T-cell (primary cell): Measurements from ENCODE around the gene TRIOBP. TPM values are rescaled to one million over a fixed set of nuclear protein-coding genes. Genes with fewer than 3 reads are reported as not detected.

ENCODE experiments used
- ATAC-seq, 4 experiments: fragments of 200-7000 bp in 3 of 4; fragments of 150-1000 bp in 1 of 4; cut with Tn5 transposase; replicated peaks in 1 of 4; 1 replicate in 3 of 4; 2 replicates in 1 of 4; pipeline ENCODE4 v1.10.0; 2021; ENCODE audit warnings: moderate library complexity in 3 of 4, mild to moderate bottlenecking in 2 of 4, moderate number of reproducible peaks in 1 of 4
- CTCF ChIA-PET, 2 donors: fragments of 300-600 bp; sonication (Branson Sonifier 250); formaldehyde crosslinking; loops; one replicate each; lab custom pipeline; 2022; ENCODE audit warnings: antibody characterized with exemption in 2 of 2; lab: Charles Lee
- POLR2A ChIA-PET, 2 donors: fragments of 300-600 bp; sonication (Branson Sonifier 250); formaldehyde crosslinking; loops; one replicate each; lab custom pipeline; 2022; ENCODE audit warnings: antibody characterized with exemption in 2 of 2; lab: Charles Lee
- DNase-seq, 35 experiments: peaks; one replicate each; pipeline versions ENCODE4 v3.0.0 to v3.0.0-alpha.2; 2013 to 2023
- H3K27ac ChIP-seq: one replicate; pipeline ENCODE4 v1.5.1; 2013; ENCODE audit warnings: low read length
- H3K27me3 ChIP-seq, 2 experiments: replicated peaks in 1 of 2; 1 replicate in 1 of 2; 2 replicates in 1 of 2; pipeline versions ENCODE4 v1.6.1 to v1.7.0; 2013; ENCODE audit warnings: low read length in 1 of 2, mixed read lengths in 1 of 2; ENCODE audit not compliant: control insufficient read depth in 2 of 2, insufficient read depth in 2 of 2; ENCODE audit errors: extremely low read depth in 1 of 2
- H3K36me3 ChIP-seq, 2 donors: 1 replicate in 1 of 2; 2 replicates in 1 of 2; pipeline versions ENCODE4 v1.6.1 to v1.7.0; 2013; ENCODE audit warnings: low read length in 1 of 2; ENCODE audit not compliant: control insufficient read depth in 2 of 2, insufficient read depth in 1 of 2; ENCODE audit errors: extremely low read depth in 1 of 2
- H3K4me1 ChIP-seq, 2 experiments: 1 replicate in 1 of 2; 2 replicates in 1 of 2; pipeline versions ENCODE4 v1.6.1 to v1.7.0; 2013; ENCODE audit warnings: low read length in 2 of 2, mixed read lengths in 1 of 2; ENCODE audit not compliant: insufficient read depth in 2 of 2, control insufficient read depth in 1 of 2; ENCODE audit errors: extremely low read depth in 1 of 2
- H3K4me3 ChIP-seq, 2 donors: 1 replicate in 1 of 2; 2 replicates in 1 of 2; pipeline versions ENCODE4 v1.5.1 to v1.7.0; 2013; ENCODE audit warnings: mild to moderate bottlenecking in 2 of 2, low read length in 1 of 2, moderate library complexity in 1 of 2; ENCODE audit not compliant: control insufficient read depth in 1 of 2; ENCODE audit errors: extremely low read depth in 1 of 2
- H3K9me3 ChIP-seq: 2 replicates; pipeline ENCODE4 v1.7.0; 2013
- H3K27ac Mint-ChIP-seq, 2 donors: one replicate each; pipeline ENCODE4 v1.8.0; 2020 to 2021; ENCODE audit warnings: mild to moderate bottlenecking in 2 of 2, mixed read lengths in 2 of 2
- H3K27me3 Mint-ChIP-seq, 2 donors: one replicate each; pipeline ENCODE4 v1.8.0; 2021 to 2022; ENCODE audit warnings: mixed read lengths in 2 of 2
- H3K36me3 Mint-ChIP-seq: one replicate; pipeline ENCODE4 v1.8.0; 2021; ENCODE audit warnings: mixed read lengths
- H3K4me1 Mint-ChIP-seq, 3 donors: one replicate each; pipeline ENCODE4 v1.8.0; 2020 to 2022; ENCODE audit warnings: mixed read lengths in 3 of 3, mild to moderate bottlenecking in 1 of 3
- H3K4me3 Mint-ChIP-seq, 3 donors: one replicate each; pipeline ENCODE4 v1.8.0; 2020 to 2022; ENCODE audit warnings: mild to moderate bottlenecking in 3 of 3, mixed read lengths in 3 of 3, moderate library complexity in 3 of 3
- H3K9me3 Mint-ChIP-seq, 3 donors: one replicate each; pipeline ENCODE4 v1.8.0; 2020 to 2022; ENCODE audit warnings: mixed read lengths in 3 of 3
- WGBS: methylation state at CpG from one replicate; pipeline ENCODE4 v1.1.5; 2013; ENCODE audit warnings: missing lambda C conversion rate; ENCODE audit not compliant: insufficient coverage; 5-methylcytosine and 5-hydroxymethylcytosine counted together
- total RNA-seq, 35 experiments: library from RNA in 6 of 35; stranded (reverse) in 6 of 35; fragments of 120-200 nt in 1 of 35; gene quantifications; one replicate each; pipeline versions ENCODE4 v1.2.1 to v1.2.4 and lab custom pipeline; 2013 to 2026

Gene TRIOBP
- total RNA-seq, 5 donors from 2014 or later (not counting 1 experiment from before 2014, with no cell fraction given): 14.5 to 36.8 (median 31.1) TPM

DNA sequence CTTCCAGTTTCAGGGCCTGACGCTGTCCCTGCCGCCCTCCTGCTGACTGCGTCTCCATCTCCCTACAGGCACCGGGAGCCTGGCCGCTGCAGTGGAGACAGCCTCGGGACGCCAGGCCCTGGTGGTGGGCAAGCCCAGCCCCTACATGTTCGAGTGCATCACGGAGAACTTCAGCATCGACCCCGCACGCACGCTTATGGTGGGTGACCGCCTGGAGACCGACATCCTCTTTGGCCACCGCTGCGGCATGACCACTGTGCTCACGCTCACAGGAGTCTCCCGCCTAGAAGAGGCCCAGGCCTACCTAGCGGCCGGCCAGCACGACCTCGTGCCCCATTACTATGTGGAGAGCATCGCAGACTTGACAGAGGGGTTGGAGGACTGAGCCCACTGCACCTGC is 31.4 kb upstream of the TRIOBP start:
- no peaks in the 10 kb centered on the region for H3K27me3 ChIP-seq
- 99% methylated on average over 24 of the region's 24 CpGs for WGBS
- H3K4me1 ChIP-seq: peaks cover 0 to 14% of the 10 kb centered on the region in 2 experiments
- ATAC-seq (no peak), DNase-seq (no peak)
- H3K27ac Mint-ChIP-seq: no peak overlapping the region
- H3K27ac ChIP-seq: no peak overlapping the region
- no peak overlapping the region for H3K4me3 ChIP-seq
- no peak overlapping the region for H3K4me3 Mint-ChIP-seq
- H3K9me3 ChIP-seq: no peaks in the 10 kb centered on the region
- peaks cover 9 to 11% of the 10 kb centered on the region in 2 donors for H3K36me3 ChIP-seq
- ChIA-PET CTCF (interaction anchor here in 1 of 2 donors (0.5 kb wide), 1 partner anchor 57 kb away, joined by 3 read pairs; no protein-coding TSS in a partner anchor), POLR2A (no interaction called here)
- no peaks in the 10 kb centered on the region for H3K9me3 Mint-ChIP-seq
- H3K27me3 Mint-ChIP-seq: no peaks in the 10 kb centered on the region
- H3K4me1 Mint-ChIP-seq: peaks cover 17 to 26% (median 23%) of the 10 kb centered on the region in 3 donors
- H3K36me3 Mint-ChIP-seq: peaks cover 7% of the 10 kb centered on the region

GRCh38 chr22:37669586-37669985 is 27.3 kb upstream of the TRIOBP start:
- Histone ChIP-seq H3K36me3 (peaks cover 9% of the 10 kb centered on the region in 2 donors), H3K9me3 (no peaks in the 10 kb centered on the region), H3K4me3 (no peak overlapping the region), H3K27me3 (no peaks in the 10 kb centered on the region), H3K27ac (no peak overlapping the region), H3K4me1 (peaks cover 16 to 38% of the 10 kb centered on the region in 2 experiments)
- H3K27ac Mint-ChIP-seq: peak overlapping the region; percentile 39 to 45
- WGBS: 79% methylated on average over 3 of the region's 6 CpGs
- CTCF ChIA-PET: interaction anchor here in 1 of 2 donors (0.7 kb wide), 1 partner anchor 129 kb away, joined by 3 read pairs; no protein-coding TSS in a partner anchor
- no peaks in the 10 kb centered on the region for H3K9me3 Mint-ChIP-seq
- ATAC-seq: no peak
- H3K4me1 Mint-ChIP-seq: peaks cover 27 to 43% (median 35%) of the 10 kb centered on the region in 3 donors
- POLR2A ChIA-PET: no interaction called here
- peaks cover 7% of the 10 kb centered on the region for H3K36me3 Mint-ChIP-seq
- H3K27me3 Mint-ChIP-seq: no peaks in the 10 kb centered on the region
- no peak for DNase-seq
- no peak overlapping the region for H3K4me3 Mint-ChIP-seq

DNA sequence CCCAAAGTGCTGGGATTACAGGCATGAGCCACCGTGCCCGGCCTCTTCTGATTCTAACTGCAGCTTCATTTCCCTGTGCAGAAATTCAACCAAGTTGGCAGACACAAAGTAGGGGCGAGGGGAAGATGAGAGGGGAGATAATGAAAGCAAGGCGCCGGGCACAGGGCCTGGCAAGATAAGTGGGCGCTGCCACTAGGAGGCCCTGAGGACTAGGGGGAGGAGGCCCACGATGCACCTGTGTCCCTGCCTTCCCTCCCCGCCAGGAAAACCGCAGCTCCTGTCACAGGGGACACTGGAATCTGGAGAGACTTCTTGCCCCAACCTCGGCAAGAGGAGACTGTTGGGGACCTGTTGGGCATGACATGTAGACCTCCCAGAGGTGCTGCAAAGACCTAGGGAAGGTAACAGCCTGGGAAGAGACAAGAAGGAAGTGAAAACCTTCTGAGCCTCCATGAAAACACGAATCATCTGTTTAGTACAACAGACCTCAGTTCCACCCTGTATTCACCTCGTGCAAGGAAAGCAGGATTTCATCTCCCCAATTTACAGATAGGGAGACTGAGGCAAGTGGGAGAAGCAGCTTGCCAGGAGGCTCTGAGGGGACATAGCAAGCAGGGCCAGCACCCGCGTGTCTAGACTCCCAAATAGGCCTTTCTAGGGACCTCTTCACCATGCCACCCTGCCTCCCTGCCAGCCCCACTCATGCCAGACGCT is 24.5 kb upstream of the TRIOBP start:
- no peaks in the 10 kb centered on the region for H3K27me3 Mint-ChIP-seq
- peak in 16 of 35 experiments; percentile 10 to 56 (median 34) for DNase-seq
- ChIA-PET CTCF (interaction anchor here (0.6 to 2.0 kb wide), 6 partner anchors 10 to 141 kb away, joined by 3 to 7 read pairs (median 4); partner anchors contain the start of gene PDXP (in 1 of the 2)), POLR2A (no interaction called here)
- no peaks in the 10 kb centered on the region for H3K36me3 Mint-ChIP-seq
- H3K4me1 ChIP-seq: peaks cover 23 to 63% of the 10 kb centered on the region in 2 experiments
- no peaks in the 10 kb centered on the region for H3K27me3 ChIP-seq
- peak overlapping the region; percentile 42 for H3K27ac ChIP-seq
- no peaks in the 10 kb centered on the region for H3K9me3 ChIP-seq
- H3K4me3 Mint-ChIP-seq: peak overlapping the region in 1 of 3 donors; percentile 69
- 40% methylated on average over 8 of the region's 15 CpGs for WGBS
- H3K36me3 ChIP-seq: no peaks in the 10 kb centered on the region
- H3K4me1 Mint-ChIP-seq: peaks cover 40 to 59% (median 44%) of the 10 kb centered on the region in 3 donors
- no peak for ATAC-seq
- no peak overlapping the region for H3K4me3 ChIP-seq
- H3K27ac Mint-ChIP-seq: peak overlapping the region; percentile 86
- H3K9me3 Mint-ChIP-seq: no peaks in the 10 kb centered on the region

DNA sequence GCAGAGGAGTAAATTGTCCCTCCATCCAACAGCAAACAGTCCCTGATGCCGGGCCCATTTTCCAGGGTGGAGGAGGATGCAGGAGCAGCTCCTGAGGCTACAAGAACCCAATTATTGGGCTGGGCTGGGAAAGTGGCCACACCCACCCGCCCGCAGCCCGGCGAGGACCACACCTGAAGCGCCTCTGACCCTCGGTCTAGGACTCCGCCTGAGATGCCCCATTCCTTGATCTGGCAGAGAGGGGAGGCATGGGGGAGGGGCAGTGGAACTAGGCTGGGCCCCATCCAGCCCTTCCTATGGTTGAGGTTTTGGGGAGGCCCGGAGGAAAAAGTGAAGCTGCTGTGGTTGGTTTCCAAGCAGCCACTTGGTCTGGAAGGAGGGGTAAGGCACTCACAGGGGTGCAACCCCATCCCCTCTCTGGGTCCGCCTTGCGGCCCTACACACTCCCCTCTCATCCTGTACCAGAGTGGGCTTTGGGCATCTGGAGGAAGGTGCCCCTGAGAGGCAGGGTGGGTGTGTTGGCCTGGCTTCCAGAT is 23.9 kb upstream of the TRIOBP start:
- Mint-ChIP-seq H3K4me1 (peaks cover 46 to 64% (median 50%) of the 10 kb centered on the region in 3 donors), H3K36me3 (no peaks in the 10 kb centered on the region), H3K27me3 (no peaks in the 10 kb centered on the region), H3K9me3 (no peaks in the 10 kb centered on the region), H3K27ac (peak overlapping the region; percentile 86), H3K4me3 (peak overlapping the region in 1 of 3 donors; percentile 87)
- Histone ChIP-seq H3K27ac (no peak overlapping the region), H3K36me3 (no peaks in the 10 kb centered on the region), H3K4me3 (no peak overlapping the region), H3K9me3 (no peaks in the 10 kb centered on the region), H3K4me1 (peaks cover 23 to 69% of the 10 kb centered on the region in 2 experiments), H3K27me3 (no peaks in the 10 kb centered on the region)
- POLR2A ChIA-PET: interaction anchor here in 1 of 2 donors (0.7 kb wide), 1 partner anchor 13 kb away, joined by 3 read pairs; no protein-coding TSS in a partner anchor
- no peak for DNase-seq
- WGBS: 64% methylated on average over 9 of the region's 11 CpGs
- CTCF ChIA-PET: interaction anchor here (0.5 to 2.0 kb wide), 4 partner anchors 10 to 1161 kb away, joined by 3 to 7 read pairs (median 5); partner anchors contain the start of gene PDXP (in 1 of the 2)
- no peak for ATAC-seq

DNA sequence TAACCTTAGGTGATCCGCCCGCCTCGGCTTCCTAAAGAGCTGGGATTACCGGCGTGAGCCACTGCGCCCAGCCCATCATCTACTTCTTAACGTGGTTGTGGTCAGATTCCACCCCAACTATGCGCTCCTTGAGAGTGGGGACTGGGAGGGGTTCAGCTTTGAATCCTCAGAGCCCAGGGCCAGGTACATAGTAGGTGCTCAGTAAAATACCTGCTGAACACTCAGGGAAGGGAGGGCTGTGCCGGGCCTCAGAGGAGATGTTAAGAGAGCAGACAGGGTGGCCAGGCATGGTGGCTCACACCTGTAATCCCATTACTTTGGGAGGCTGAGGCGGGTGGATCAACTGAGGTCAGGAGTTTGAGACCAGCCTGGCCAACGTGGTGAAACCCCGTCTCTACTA is 22.6 kb upstream of the TRIOBP start:
- POLR2A ChIA-PET: no interaction called here
- 86% methylated on average over 1 of the region's 12 CpGs for WGBS
- peak overlapping the region; percentile 54 to 87 (median 69) for H3K4me3 Mint-ChIP-seq
- DNase-seq: no peak
- no peaks in the 10 kb centered on the region for H3K36me3 Mint-ChIP-seq
- no peaks in the 10 kb centered on the region for H3K36me3 ChIP-seq
- peak overlapping the region; percentile 89 to 92 for H3K27ac Mint-ChIP-seq
- CTCF ChIA-PET: interaction anchor here in 1 of 2 donors (0.5 to 8.6 kb wide), 3 partner anchors 9 to 31 kb away, joined by 3 to 61 read pairs (median 31); partner anchors contain the start of gene PDXP
- no peak for ATAC-seq
- peaks cover 27 to 77% of the 10 kb centered on the region in 2 experiments for H3K4me1 ChIP-seq
- H3K4me3 ChIP-seq: no peak overlapping the region
- peaks cover 49 to 66% (median 52%) of the 10 kb centered on the region in 3 donors for H3K4me1 Mint-ChIP-seq
- H3K9me3 ChIP-seq: no peaks in the 10 kb centered on the region
- no peaks in the 10 kb centered on the region for H3K9me3 Mint-ChIP-seq
- H3K27me3 ChIP-seq: no peaks in the 10 kb centered on the region
- H3K27me3 Mint-ChIP-seq: no peaks in the 10 kb centered on the region
- no peak overlapping the region for H3K27ac ChIP-seq
